Measurements from ENCODE around the gene RTTN. TPM values are rescaled to one million over a fixed set of nuclear protein-coding genes. Genes with fewer than 3 reads are reported as not detected.

The RTTN gene
- total and polyA plus RNA-seq, 2 experiments from 2014 or later: 7.2 to 31.0 TPM

DNA sequence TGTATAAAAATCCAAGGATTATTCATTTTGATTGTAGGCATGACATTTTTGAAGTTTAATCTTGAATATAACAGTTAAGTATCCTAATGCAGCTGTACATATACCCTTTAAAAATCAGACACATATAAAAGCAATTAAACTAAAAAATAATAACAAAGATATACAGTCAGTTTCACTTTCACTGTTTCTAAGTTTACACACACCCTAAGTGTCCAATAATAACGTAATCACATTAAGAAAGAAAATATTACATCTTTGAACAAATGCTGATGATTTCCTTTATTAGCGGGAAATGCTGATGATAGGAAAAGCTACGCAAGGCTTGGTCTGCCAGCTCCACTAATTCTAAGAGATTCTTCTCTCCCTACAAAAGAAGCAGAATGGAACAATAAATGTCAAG lies 38.8 kb downstream of the RTTN start:
- Mint-ChIP-seq H3K27ac (no peak overlapping the region), H3K36me3 (ENCODE audit: low read depth) (peaks cover 18% of the 10 kb centered on the region), H3K4me1 (no peaks in the 10 kb centered on the region), H3K9me3 (no peaks in the 10 kb centered on the region), H3K27me3 (ENCODE audit: insufficient read depth, low read depth, poor library complexity) (no peaks in the 10 kb centered on the region), H3K4me3 (no peak overlapping the region)
- Histone ChIP-seq H3K4me3 (no peak overlapping the region), H3K27ac (ENCODE audit: low read depth) (no peak overlapping the region), H3K36me3 (ENCODE audit: insufficient read depth) (no peaks in the 10 kb centered on the region; the same call in 1 of the 2 replicates), H3K4me1 (ENCODE audit: insufficient read depth) (no peaks in the 10 kb centered on the region), H4K20me1 (replicated peaks; ENCODE audit: insufficient read depth) (no peaks in the 10 kb centered on the region), H3K9me2 (ENCODE audit: insufficient read depth) (no peaks in the 10 kb centered on the region), H3K4me2 (no peak overlapping the region), H3K79me2 (replicated peaks; ENCODE audit: insufficient read depth) (no peaks in the 10 kb centered on the region), H2AFZ (no peak overlapping the region), H3K27me3 (ENCODE audit: insufficient read depth) (no peaks in the 10 kb centered on the region), H3F3A (replicated peaks; ENCODE audit: low read depth) (no peaks in the 10 kb centered on the region)
- ATAC-seq (no peak), DNase-seq (ENCODE audit: low spot score) (no peak)
- TF ChIP-seq JUNB (IDR thresholded peaks at IDR 0.05; ENCODE audit: unreplicated experiment) (no peak), CREB1 (CRISPR knock-in tag; IDR thresholded peaks at IDR 0.05; ENCODE audit: low read depth) (no peak), POLR2AphosphoS5 (IDR thresholded peaks at IDR 0.05; ENCODE audit: low read depth) (no peak)
- TF ChIP-seq, protein P1, sequence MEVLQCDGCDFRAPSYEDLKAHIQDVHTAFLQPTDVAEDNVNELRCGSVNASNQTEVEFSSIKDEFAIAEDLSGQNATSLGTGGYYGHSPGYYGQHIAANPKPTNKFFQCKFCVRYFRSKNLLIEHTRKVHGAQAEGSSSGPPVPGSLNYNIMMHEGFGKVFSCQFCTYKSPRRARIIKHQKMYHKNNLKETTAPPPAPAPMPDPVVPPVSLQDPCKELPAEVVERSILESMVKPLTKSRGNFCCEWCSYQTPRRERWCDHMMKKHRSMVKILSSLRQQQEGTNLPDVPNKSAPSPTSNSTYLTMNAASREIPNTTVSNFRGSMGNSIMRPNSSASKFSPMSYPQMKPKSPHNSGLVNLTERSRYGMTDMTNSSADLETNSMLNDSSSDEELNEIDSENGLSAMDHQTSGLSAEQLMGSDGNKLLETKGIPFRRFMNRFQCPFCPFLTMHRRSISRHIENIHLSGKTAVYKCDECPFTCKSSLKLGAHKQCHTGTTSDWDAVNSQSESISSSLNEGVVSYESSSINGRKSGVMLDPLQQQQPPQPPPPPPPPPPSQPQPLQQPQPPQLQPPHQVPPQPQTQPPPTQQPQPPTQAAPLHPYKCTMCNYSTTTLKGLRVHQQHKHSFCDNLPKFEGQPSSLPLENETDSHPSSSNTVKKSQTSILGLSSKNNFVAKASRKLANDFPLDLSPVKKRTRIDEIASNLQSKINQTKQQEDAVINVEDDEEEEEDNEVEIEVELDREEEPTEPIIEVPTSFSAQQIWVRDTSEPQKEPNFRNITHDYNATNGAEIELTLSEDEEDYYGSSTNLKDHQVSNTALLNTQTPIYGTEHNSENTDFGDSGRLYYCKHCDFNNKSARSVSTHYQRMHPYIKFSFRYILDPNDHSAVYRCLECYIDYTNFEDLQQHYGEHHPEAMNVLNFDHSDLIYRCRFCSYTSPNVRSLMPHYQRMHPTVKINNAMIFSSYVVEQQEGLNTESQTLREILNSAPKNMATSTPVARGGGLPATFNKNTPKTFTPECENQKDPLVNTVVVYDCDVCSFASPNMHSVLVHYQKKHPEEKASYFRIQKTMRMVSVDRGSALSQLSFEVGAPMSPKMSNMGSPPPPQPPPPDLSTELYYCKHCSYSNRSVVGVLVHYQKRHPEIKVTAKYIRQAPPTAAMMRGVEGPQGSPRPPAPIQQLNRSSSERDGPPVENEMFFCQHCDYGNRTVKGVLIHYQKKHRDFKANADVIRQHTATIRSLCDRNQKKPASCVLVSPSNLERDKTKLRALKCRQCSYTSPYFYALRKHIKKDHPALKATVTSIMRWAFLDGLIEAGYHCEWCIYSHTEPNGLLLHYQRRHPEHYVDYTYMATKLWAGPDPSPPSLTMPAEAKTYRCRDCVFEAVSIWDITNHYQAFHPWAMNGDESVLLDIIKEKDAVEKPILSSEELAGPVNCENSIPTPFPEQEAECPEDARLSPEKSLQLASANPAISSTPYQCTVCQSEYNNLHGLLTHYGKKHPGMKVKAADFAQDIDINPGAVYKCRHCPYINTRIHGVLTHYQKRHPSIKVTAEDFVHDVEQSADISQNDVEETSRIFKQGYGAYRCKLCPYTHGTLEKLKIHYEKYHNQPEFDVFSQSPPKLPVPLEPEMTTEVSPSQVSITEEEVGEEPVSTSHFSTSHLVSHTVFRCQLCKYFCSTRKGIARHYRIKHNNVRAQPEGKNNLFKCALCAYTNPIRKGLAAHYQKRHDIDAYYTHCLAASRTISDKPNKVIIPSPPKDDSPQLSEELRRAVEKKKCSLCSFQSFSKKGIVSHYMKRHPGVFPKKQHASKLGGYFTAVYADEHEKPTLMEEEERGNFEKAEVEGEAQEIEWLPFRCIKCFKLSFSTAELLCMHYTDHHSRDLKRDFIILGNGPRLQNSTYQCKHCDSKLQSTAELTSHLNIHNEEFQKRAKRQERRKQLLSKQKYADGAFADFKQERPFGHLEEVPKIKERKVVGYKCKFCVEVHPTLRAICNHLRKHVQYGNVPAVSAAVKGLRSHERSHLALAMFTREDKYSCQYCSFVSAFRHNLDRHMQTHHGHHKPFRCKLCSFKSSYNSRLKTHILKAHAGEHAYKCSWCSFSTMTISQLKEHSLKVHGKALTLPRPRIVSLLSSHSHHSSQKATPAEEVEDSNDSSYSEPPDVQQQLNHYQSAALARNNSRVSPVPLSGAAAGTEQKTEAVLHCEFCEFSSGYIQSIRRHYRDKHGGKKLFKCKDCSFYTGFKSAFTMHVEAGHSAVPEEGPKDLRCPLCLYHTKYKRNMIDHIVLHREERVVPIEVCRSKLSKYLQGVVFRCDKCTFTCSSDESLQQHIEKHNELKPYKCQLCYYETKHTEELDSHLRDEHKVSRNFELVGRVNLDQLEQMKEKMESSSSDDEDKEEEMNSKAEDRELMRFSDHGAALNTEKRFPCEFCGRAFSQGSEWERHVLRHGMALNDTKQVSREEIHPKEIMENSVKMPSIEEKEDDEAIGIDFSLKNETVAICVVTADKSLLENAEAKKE (CRISPR knock-in tag; IDR thresholded peaks at IDR 0.05): no peak

DNA sequence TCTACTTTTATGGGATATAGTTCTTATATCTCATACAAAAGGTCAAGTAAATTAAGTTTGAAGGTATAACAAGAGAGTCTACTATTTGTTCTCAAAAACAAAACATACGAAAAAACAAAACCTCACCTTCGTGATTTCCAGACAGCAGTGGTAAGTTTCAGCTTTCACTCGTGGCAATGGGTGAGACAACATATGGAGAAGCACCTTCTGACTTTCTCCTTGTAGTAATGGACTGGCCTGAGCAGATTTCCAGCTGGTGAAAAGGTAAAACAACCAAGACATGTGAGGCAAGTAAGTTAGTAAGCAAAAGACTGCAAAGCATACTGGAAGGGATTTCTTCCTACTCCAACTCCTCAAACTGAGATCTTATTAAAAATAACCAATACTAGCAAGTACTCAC lies 39.6 kb downstream of the RTTN start:
- Mint-ChIP-seq H3K27ac (no peak overlapping the region), H3K27me3 (ENCODE audit: insufficient read depth, low read depth, poor library complexity) (no peaks in the 10 kb centered on the region), H3K9me3 (no peaks in the 10 kb centered on the region), H3K36me3 (ENCODE audit: low read depth) (peaks cover 25% of the 10 kb centered on the region), H3K4me1 (no peaks in the 10 kb centered on the region), H3K4me3 (no peak overlapping the region)
- no peaks in the 10 kb centered on the region for H4K20me1 ChIP-seq (replicated peaks; ENCODE audit: insufficient read depth)
- no peak for DNase-seq (ENCODE audit: low spot score)
- ATAC-seq: no peak
- H3K4me1 ChIP-seq (ENCODE audit: insufficient read depth): no peaks in the 10 kb centered on the region
- H3K9me2 ChIP-seq (ENCODE audit: insufficient read depth): no peaks in the 10 kb centered on the region
- H3K4me2 ChIP-seq: no peak overlapping the region
- no peak overlapping the region for H3K27ac ChIP-seq (ENCODE audit: low read depth)
- no peak overlapping the region for H2AFZ ChIP-seq
- H3F3A ChIP-seq (replicated peaks; ENCODE audit: low read depth): no peaks in the 10 kb centered on the region
- no peaks in the 10 kb centered on the region for H3K79me2 ChIP-seq (replicated peaks; ENCODE audit: insufficient read depth)
- H3K4me3 ChIP-seq: no peak overlapping the region
- no peaks in the 10 kb centered on the region for H3K27me3 ChIP-seq (ENCODE audit: insufficient read depth)
- no peaks in the 10 kb centered on the region; the same call in 1 of the 2 replicates for H3K36me3 ChIP-seq (ENCODE audit: insufficient read depth)
- no peak for TF ChIP-seq ZNF114 (CRISPR knock-in tag; IDR thresholded peaks at IDR 0.05)
- TF ChIP-seq CREB1 (CRISPR knock-in tag; IDR thresholded peaks at IDR 0.05; ENCODE audit: low read depth): no peak
- no peak for TF ChIP-seq EZH2phosphoT487 (IDR thresholded peaks at IDR 0.05; ENCODE audit: unreplicated experiment)
- no peak for TF ChIP-seq NANOG (IDR thresholded peaks at IDR 0.05; ENCODE audit: borderline replicate concordance)
- TF ChIP-seq STAT1 (IDR thresholded peaks at IDR 0.05; ENCODE audit: unreplicated experiment): no peak
- TF ChIP-seq, protein P2, sequence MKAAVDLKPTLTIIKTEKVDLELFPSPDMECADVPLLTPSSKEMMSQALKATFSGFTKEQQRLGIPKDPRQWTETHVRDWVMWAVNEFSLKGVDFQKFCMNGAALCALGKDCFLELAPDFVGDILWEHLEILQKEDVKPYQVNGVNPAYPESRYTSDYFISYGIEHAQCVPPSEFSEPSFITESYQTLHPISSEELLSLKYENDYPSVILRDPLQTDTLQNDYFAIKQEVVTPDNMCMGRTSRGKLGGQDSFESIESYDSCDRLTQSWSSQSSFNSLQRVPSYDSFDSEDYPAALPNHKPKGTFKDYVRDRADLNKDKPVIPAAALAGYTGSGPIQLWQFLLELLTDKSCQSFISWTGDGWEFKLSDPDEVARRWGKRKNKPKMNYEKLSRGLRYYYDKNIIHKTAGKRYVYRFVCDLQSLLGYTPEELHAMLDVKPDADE (IDR thresholded peaks at IDR 0.05): no peak
- TF ChIP-seq, protein P3, sequence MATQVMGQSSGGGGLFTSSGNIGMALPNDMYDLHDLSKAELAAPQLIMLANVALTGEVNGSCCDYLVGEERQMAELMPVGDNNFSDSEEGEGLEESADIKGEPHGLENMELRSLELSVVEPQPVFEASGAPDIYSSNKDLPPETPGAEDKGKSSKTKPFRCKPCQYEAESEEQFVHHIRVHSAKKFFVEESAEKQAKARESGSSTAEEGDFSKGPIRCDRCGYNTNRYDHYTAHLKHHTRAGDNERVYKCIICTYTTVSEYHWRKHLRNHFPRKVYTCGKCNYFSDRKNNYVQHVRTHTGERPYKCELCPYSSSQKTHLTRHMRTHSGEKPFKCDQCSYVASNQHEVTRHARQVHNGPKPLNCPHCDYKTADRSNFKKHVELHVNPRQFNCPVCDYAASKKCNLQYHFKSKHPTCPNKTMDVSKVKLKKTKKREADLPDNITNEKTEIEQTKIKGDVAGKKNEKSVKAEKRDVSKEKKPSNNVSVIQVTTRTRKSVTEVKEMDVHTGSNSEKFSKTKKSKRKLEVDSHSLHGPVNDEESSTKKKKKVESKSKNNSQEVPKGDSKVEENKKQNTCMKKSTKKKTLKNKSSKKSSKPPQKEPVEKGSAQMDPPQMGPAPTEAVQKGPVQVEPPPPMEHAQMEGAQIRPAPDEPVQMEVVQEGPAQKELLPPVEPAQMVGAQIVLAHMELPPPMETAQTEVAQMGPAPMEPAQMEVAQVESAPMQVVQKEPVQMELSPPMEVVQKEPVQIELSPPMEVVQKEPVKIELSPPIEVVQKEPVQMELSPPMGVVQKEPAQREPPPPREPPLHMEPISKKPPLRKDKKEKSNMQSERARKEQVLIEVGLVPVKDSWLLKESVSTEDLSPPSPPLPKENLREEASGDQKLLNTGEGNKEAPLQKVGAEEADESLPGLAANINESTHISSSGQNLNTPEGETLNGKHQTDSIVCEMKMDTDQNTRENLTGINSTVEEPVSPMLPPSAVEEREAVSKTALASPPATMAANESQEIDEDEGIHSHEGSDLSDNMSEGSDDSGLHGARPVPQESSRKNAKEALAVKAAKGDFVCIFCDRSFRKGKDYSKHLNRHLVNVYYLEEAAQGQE (IDR thresholded peaks at IDR 0.05; ENCODE audit: unreplicated experiment): no peak
- TF ChIP-seq ZNF331 (CRISPR knock-in tag; IDR thresholded peaks at IDR 0.05; ENCODE audit: low read depth): no peak

Data from GM23338 (cell line).